RWPE2 (cell line): Measurements from ENCODE around the gene EFCC1.
A peak's percentile ranks its signal among the peaks of the same experiment; 100 is the strongest.

Source experiments
- ATAC-seq: fragments of 200-7000 bp; cut with Tn5 transposase; 3 replicates; pipeline ENCODE4 v1.9.1; 2021; ENCODE audit warnings: low read depth
- DNase-seq: peaks from one replicate; pipeline ENCODE4 v3.0.0-alpha.2; 2020; ENCODE audit warnings: low spot score
- H3K27ac ChIP-seq: fragments of 450-650 bp; 2 replicates; pipeline ENCODE4 v1.5.1; 2017; ENCODE audit warnings: mild to moderate bottlenecking; ENCODE audit not compliant: poor library complexity, severe bottlenecking
- H3K27me3 ChIP-seq: fragments of 250-450 bp; sonication (Bioruptor Pico); 2 replicates; pipeline ENCODE4 v1.5.1; 2021; ENCODE audit warnings: mild to moderate bottlenecking, moderate library complexity; ENCODE audit not compliant: insufficient read depth, poor library complexity, severe bottlenecking
- H3K36me3 ChIP-seq: fragments of 250-450 bp; sonication (Bioruptor Pico); 2 replicates; pipeline ENCODE4 v1.5.1; 2020; ENCODE audit warnings: low read depth, mild to moderate bottlenecking, moderate library complexity
- H3K4me1 ChIP-seq: fragments of 250-450 bp; sonication (Bioruptor Pico); 2 replicates; pipeline ENCODE4 v1.5.1; 2021; ENCODE audit warnings: mild to moderate bottlenecking, moderate library complexity; ENCODE audit not compliant: insufficient read depth, poor library complexity, severe bottlenecking
- H3K4me3 ChIP-seq: fragments of 250-450 bp; sonication (Bioruptor Pico); 2 replicates; pipeline ENCODE4 v1.5.1; 2021; ENCODE audit warnings: mild to moderate bottlenecking, moderate library complexity; ENCODE audit not compliant: severe bottlenecking
- H3K9me3 ChIP-seq: fragments of 250-450 bp; sonication (Bioruptor Pico); 2 replicates; pipeline ENCODE4 v1.5.1; 2021; ENCODE audit warnings: mild to moderate bottlenecking, moderate library complexity; ENCODE audit not compliant: severe bottlenecking
- TF ChIP-seq, protein P1 (sequence below): fragments of 450-650 bp; IDR thresholded peaks from one replicate; pipeline ENCODE4 v1.5.1; 2017; ENCODE audit warnings: mild to moderate bottlenecking, moderate library complexity; ENCODE audit not compliant: poor library complexity, severe bottlenecking

EFCC1 gene

DNA sequence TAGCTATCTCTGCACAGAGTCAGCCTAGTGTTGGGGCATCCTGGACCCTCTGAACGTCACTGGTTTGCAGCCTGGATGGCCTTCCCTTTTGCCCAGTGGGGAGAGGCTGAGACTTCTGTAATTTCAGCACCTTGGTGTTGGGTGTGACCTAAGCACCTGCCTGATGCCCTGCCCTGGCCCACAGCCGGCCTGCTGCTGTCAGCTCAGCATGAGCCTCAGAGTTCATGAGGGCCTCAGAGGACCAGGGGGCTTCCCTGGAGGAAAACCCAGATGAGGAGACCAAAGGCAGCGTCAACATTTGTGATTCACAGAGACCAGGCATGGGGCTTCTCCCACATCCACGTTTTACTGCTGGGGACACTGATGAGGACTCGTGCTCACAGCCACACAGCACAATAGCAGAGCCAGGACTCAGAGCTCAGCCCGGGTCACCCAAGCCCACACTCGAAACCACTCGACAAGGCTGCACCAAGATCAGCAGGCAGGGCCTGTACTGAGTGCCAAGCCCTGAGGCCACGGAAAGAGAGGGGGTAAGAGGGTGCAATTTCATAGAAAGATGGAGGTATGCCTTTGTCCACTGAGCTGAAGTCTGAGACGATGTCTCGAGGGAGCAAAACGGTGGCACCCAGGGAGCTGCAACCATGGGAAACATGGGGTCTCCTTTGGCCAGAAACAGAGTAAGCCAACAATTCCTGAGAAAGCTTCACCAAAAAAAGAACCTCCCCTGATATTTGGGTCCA lies 49.6 kb downstream of the EFCC1 start:
- DNase-seq (no peak), ATAC-seq (no peak)
- Histone ChIP-seq H3K36me3 (no peaks in the 10 kb centered on the region), H3K27me3 (peaks cover 7% of the 10 kb centered on the region), H3K4me3 (no peak overlapping the region), H3K27ac (no peak overlapping the region), H3K4me1 (no peaks in the 10 kb centered on the region), H3K9me3 (no peaks in the 10 kb centered on the region)
- TF ChIP-seq, protein P1, sequence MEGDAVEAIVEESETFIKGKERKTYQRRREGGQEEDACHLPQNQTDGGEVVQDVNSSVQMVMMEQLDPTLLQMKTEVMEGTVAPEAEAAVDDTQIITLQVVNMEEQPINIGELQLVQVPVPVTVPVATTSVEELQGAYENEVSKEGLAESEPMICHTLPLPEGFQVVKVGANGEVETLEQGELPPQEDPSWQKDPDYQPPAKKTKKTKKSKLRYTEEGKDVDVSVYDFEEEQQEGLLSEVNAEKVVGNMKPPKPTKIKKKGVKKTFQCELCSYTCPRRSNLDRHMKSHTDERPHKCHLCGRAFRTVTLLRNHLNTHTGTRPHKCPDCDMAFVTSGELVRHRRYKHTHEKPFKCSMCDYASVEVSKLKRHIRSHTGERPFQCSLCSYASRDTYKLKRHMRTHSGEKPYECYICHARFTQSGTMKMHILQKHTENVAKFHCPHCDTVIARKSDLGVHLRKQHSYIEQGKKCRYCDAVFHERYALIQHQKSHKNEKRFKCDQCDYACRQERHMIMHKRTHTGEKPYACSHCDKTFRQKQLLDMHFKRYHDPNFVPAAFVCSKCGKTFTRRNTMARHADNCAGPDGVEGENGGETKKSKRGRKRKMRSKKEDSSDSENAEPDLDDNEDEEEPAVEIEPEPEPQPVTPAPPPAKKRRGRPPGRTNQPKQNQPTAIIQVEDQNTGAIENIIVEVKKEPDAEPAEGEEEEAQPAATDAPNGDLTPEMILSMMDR, result no peak

DNA sequence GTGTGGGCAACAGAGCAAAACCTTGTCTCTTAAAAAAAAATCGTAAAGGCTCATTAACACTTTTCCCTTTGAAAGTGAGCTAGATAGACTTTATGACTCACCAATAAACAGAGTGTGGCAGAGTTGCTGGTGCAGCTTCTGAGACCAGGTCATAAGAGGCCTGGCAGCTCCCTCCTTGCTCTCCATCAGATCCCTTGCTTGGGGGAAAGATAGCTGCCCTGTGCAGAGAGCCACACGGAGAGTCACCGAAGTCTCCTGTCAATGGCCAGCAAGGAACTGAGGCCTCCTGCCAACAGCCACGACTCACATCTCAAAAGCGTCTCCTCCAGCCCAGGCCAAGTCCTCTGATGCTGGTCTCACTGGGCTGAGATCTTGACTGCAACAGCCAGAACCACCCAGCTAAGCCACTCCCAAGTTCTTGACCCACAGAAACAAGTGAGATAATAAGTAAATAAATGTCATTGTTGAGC lies 50.8 kb downstream of the EFCC1 start:
- Histone ChIP-seq H3K27me3 (no peaks in the 10 kb centered on the region), H3K27ac (no peak overlapping the region), H3K4me1 (no peaks in the 10 kb centered on the region), H3K36me3 (no peaks in the 10 kb centered on the region), H3K4me3 (no peak overlapping the region), H3K9me3 (no peaks in the 10 kb centered on the region)
- peak; percentile 25 for DNase-seq
- ATAC-seq, result no peak
- TF ChIP-seq, protein P1, result no peak

DNA sequence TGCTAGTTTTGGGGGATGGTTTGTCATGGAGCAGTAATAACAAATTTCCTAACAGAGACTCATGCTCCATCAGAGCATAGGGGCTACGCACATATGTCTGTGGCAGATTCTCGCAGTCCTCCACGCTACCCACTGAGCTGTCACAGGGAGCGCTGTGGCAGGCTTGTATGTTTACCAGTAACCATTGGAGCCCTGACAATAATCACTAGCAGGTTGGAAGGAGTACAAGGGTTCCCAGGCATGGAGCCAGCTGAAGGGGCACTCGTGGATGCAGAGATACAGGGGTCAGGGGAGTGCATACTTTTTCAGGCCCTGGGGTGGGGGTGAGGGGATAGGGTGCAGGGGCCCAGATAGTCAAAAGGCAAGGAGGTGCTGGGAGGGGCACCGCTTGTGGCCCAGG lies 51.6 kb downstream of the EFCC1 start:
- no peaks in the 10 kb centered on the region for H3K9me3 ChIP-seq
- DNase-seq (no peak), ATAC-seq (no peak)
- H3K36me3 ChIP-seq, result no peaks in the 10 kb centered on the region
- no peak overlapping the region for H3K4me3 ChIP-seq
- H3K4me1 ChIP-seq, result no peaks in the 10 kb centered on the region
- H3K27ac ChIP-seq, result no peak overlapping the region
- TF ChIP-seq, protein P1, result no peak
- H3K27me3 ChIP-seq, result no peaks in the 10 kb centered on the region

DNA sequence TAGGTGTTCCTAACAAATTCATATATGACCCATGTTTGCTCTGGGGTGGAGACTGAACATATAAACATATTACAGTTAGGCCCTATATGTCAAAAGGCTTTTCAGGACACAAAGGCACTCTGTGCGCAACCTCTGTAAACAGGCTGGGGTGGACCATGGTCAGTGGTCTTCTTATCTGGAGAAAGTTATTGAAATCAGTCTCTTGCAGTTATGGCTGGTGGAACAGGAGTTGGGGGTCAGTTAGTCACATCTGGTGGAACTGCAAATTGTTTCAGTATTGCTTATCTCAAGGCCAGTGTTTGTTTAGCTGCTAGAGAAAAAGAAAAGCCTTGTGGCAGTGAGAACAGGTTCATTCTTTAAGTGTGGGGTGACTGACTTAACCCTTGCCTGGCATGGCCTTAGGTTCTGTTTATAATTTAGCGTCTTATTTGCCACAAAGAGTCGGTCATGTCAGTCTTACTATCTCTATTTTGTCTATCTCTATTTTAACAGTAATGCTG lies 53.6 kb downstream of the EFCC1 start:
- no peak overlapping the region for H3K27ac ChIP-seq
- ATAC-seq, result no peak
- H3K36me3 ChIP-seq, result no peaks in the 10 kb centered on the region
- no peaks in the 10 kb centered on the region for H3K27me3 ChIP-seq
- DNase-seq, result no peak
- H3K4me1 ChIP-seq, result no peaks in the 10 kb centered on the region
- H3K9me3 ChIP-seq, result no peaks in the 10 kb centered on the region
- H3K4me3 ChIP-seq, result no peak overlapping the region
- TF ChIP-seq, protein P1, result no peak

DNA sequence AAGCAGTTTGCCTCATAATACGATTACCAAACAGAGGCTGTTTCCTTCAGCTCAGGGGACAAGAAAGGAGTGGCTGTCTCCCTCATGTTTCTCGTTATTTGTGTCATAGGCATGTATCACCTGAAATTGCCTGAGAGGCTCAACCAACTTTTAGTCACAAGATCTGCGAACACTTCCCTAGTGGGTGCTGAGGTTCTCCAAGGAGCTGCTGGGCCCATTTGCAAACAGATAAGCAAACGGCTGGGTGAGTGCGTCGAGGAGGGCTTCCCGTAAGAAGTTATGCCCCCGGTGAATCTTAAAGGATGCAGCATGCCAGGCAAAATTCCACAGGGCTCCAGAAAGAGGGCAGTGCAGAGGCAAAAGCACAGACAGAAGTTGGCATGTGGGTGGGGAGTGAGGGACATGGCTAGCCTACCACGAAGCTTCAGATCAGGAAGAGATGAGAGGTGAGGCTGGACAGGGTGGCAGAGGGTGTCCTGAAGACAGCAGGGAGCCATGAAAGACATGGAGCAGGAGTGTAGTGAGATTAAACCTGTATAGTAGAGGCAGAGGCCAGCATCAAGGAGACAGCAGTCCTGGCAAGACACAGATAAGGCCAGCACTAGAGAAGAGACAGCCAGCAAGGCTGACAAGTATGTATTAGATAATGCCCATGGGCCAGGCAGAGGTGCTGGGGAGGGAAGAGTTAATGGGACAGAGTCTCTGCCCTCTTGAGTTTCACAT lies 55.5 kb downstream of the EFCC1 start:
- Histone ChIP-seq H3K36me3 (no peaks in the 10 kb centered on the region), H3K4me1 (no peaks in the 10 kb centered on the region), H3K4me3 (no peak overlapping the region), H3K27ac (no peak overlapping the region), H3K9me3 (no peaks in the 10 kb centered on the region), H3K27me3 (no peaks in the 10 kb centered on the region)
- ATAC-seq (no peak), DNase-seq (no peak)
- TF ChIP-seq, protein P1, result no peak
